Measurements from ENCODE around the gene SUSD6.

- peak; percentile 98 for TF ChIP-seq CTCF (conservative IDR thresholded peaks at IDR 0.05; ENCODE audit: low read length)
- TF ChIP-seq EZH2phosphoT487 (IDR thresholded peaks at IDR 0.05; ENCODE audit: borderline replicate concordance, low read depth, low read length) = no peak
Observed at GRCh38 chr14:69726761-69727511, 115.5 kb downstream of the SUSD6 start.
